Urothelium cell line (cell line): Measurements from ENCODE around the gene SAPCD2.

ENCODE experiments used
- DNase-seq: peaks from one replicate; pipeline ENCODE4 v3.0.0; 2011; ENCODE audit warnings: low spot score, mixed read lengths
- FAIRE-seq: peaks from 2 replicates; lab custom pipeline; 2011; peaks lifted over from hg19 to GRCh38; lab: Jason Lieb, UNC

The SAPCD2 gene

GRCh38 chr9:137050570-137050969, 19.8 kb downstream of the SAPCD2 start:
- no peak for DNase-seq
- FAIRE-seq: no peak

GRCh38 chr9:137049544-137050449, 20.6 kb downstream of the SAPCD2 start:
- peak; percentile 74 for FAIRE-seq
- peak; percentile 57 for DNase-seq

- FAIRE-seq (no peak), DNase-seq (no peak)
Measured at GRCh38 chr9:137048655-137049543, 21.5 kb downstream of the SAPCD2 start.

- FAIRE-seq (peak; percentile 77), DNase-seq (peak; percentile 90)
Measured at GRCh38 chr9:137046088-137046787, 24.1 kb downstream of the SAPCD2 start, which contains the start of gene NPDC1. Gene NPDC1 (minus strand): TSS chr9:137046177. CDS start chr9:137045989, 188 bp downstream.

GRCh38 chr9:137045294-137046087, 24.9 kb downstream of the SAPCD2 start:
- FAIRE-seq: no peak

GRCh38 chr9:137044502-137045177, 25.7 kb downstream of the SAPCD2 start:
- no peak for DNase-seq
- no peak for FAIRE-seq

More at GRCh38 chr9:137045294-137046087, 24.9 kb downstream of the SAPCD2 start:
- DNase-seq: peak; percentile 34

- no peak for FAIRE-seq
- no peak for DNase-seq
Measured at GRCh38 chr9:137044037-137044436, 26.3 kb downstream of the SAPCD2 start.

GRCh38 chr9:137042751-137043727, 27.3 kb downstream of the SAPCD2 start:
- DNase-seq: no peak
- FAIRE-seq: no peak

- FAIRE-seq (no peak), DNase-seq (no peak)
Measured at GRCh38 chr9:137041124-137041523, 29.2 kb downstream of the SAPCD2 start.

GRCh38 chr9:137040568-137040967, 29.8 kb downstream of the SAPCD2 start:
- FAIRE-seq (no peak), DNase-seq (no peak)

GRCh38 chr9:137039611-137040366, 30.6 kb downstream of the SAPCD2 start:
- DNase-seq: no peak
- FAIRE-seq: no peak

- DNase-seq (no peak), FAIRE-seq (no peak)
Measured at GRCh38 chr9:137038916-137039315, 31.4 kb downstream of the SAPCD2 start.

GRCh38 chr9:137037483-137037882, 32.9 kb downstream of the SAPCD2 start:
- FAIRE-seq: no peak

GRCh38 chr9:137037035-137037434, 33.3 kb downstream of the SAPCD2 start:
- DNase-seq (no peak), FAIRE-seq (no peak)

More at GRCh38 chr9:137037483-137037882, 32.9 kb downstream of the SAPCD2 start:
- no peak for DNase-seq

- FAIRE-seq: no peak
- no peak for DNase-seq
Measured at GRCh38 chr9:137035937-137036336, 34.4 kb downstream of the SAPCD2 start.

- no peak for DNase-seq
- FAIRE-seq: no peak
Measured at GRCh38 chr9:137035507-137035834, 34.9 kb downstream of the SAPCD2 start.

GRCh38 chr9:137034709-137035506, 35.4 kb downstream of the SAPCD2 start:
- FAIRE-seq (no peak), DNase-seq (peak; percentile 83)
